Testis (tissue), 2 donors: ENCODE data around the gene QSOX1.

Experiments used
- POLR2A ChIP-seq: fragments of 450-650 bp; IDR thresholded peaks from one replicate; pipeline ENCODE4 v1.6.1; 2017; ENCODE audit warnings: antibody characterized with exemption, mild to moderate bottlenecking, moderate library complexity
- TF ChIP-seq, protein P1 (sequence below), 3 experiments: fragments of 450-650 bp in 2 of 3; fragments of 200-600 bp in 1 of 3; sonication (generic) in 1 of 3; IDR thresholded peaks; one replicate each; pipeline ENCODE4 v1.5.1; 2016 to 2019; ENCODE audit warnings: antibody characterized with exemption in 3 of 3, mild to moderate bottlenecking in 2 of 3, moderate library complexity in 1 of 3

DNA sequence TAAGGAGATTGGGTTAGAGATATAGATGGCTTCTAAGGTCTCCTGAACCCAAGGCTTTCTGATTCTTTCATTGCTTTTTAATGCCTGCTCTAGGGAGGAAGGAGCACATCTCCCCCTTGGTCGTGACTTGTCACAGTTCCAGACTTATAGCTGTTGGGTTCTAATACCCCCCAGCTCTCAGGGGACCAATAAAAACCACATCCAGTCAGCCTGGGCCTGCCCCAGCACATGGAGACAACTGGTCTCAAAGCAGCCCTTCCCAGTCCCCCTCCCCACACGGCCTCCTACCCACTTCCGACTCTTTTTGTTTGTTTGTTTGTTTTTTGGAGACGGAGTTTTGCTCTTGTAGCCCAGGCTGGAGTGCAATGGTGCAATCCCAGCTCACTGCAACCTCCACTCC lies 23.3 kb downstream of the QSOX1 start:
- TF ChIP-seq, protein P1, sequence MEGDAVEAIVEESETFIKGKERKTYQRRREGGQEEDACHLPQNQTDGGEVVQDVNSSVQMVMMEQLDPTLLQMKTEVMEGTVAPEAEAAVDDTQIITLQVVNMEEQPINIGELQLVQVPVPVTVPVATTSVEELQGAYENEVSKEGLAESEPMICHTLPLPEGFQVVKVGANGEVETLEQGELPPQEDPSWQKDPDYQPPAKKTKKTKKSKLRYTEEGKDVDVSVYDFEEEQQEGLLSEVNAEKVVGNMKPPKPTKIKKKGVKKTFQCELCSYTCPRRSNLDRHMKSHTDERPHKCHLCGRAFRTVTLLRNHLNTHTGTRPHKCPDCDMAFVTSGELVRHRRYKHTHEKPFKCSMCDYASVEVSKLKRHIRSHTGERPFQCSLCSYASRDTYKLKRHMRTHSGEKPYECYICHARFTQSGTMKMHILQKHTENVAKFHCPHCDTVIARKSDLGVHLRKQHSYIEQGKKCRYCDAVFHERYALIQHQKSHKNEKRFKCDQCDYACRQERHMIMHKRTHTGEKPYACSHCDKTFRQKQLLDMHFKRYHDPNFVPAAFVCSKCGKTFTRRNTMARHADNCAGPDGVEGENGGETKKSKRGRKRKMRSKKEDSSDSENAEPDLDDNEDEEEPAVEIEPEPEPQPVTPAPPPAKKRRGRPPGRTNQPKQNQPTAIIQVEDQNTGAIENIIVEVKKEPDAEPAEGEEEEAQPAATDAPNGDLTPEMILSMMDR (IDR thresholded peaks at IDR 0.05) = no peak
- TF ChIP-seq POLR2A = no peak
